HG02571 (cell line): ENCODE measurements around the gene SHOX.
"Not testable (repeated sequence)": the region's sequence is repeated elsewhere in the genome, so short reads cannot be mapped to it uniquely, and the experiment has no call there.

Experiments used
- ATAC-seq: cut with Tn5 transposase; IDR thresholded peaks from one replicate; pipeline ENCODE4 v1.9.1; 2021; ENCODE audit warnings: mild to moderate bottlenecking, moderate library complexity; ENCODE audit not compliant: unreplicated experiment

The SHOX gene

DNA sequence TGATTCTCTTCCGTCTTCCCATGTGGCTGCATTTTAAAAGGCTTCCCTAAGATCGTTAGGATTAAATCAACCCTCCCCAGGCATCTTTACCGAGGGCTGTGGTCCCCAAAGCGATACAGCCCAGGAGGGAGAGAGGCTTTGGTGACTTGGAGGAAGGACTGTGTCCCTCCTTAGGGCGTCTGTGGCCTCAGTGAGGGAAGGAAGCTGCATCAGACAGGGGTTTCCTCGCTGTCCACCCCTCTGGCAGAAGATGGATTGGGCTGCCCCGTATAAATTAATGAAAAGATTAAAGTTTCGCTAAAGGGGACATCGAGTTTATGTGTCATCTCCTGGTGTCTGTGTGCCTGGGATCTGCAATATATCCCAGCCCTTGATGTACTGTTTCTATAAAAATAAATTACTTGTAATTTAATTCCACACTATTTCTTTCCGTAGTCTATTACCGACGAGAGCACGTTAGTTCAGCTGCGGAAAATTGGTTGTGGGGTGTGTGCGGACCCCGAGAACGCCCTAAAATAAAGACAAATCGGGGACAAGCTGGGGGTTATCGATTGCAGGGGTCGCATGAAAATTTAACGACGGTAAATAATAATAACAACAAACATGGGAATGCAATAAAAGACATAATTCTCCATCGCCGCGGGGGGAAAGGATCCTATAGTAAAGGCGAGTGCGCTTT lies 6.5 kb downstream of the SHOX start:
- no peak for ATAC-seq

DNA sequence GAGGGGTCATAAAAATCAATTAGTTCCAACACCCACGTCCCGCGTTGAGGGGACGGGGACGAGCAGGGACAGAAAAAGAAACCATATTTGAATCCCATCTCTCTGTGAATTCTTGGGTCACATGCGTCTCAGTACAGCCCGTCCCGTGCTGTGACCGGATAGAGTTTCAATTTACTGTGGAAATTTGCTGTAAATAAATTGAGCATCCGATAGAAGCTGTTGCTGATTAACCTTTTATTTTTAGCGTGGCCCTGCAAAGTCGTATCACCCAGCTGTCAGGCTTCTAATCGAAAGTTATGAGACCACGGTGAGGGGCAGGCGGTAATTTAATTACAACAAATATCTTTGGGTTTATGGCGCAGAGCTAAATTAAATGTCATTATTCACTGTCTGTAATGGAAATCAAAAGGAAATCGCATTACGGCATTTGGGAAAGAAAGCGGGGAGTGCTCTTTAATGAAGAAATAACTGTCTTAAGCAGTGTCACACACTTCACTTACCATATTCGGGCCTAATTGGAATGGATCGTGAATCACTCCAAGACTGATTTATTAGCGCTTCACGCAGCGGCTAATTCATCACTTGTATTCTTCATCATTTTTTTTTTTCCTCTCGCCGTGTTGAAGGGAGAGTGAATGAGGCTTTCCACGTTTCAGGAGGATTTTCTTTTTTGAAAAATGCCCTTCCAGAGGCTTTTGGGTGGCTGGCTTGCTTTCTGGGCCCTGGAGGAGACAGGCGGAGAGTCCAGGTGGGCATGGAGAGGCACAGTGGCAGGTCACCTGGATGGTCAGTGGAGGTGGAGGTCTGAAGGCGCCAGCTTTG lies 7.3 kb downstream of the SHOX start:
- no peak for ATAC-seq

DNA sequence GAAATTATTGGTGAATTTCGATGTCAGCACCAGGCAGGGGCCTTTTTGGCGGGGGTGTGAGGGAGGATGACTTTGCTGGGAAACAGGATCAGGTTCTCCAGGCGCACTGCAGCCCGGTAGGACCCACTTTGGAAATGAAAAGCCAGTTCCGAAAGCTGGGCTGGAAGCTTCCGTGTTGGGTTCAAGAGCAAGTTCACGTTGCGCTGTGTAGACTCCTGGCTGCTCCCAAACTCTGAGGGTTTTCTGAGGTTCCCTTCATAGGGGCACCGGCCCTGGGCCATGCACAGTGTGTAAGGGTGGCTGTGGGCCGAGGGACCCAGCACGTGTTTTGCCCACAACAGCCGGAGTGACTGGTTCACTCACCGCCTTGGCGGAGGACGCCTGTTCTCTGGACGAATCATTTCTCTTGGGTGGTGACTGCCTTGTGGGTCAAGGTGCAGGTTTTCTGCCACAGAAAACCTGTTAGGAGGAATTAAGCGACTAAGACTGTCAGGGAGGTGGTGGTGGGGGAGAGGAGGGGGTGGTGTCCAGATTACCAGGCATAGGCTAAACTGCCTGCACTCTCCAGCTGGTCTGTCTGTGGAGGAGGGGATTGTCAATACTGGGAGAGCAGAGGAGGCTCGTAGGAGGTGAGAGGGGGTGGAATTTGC lies 8.0 kb downstream of the SHOX start:
- no peak for ATAC-seq

DNA sequence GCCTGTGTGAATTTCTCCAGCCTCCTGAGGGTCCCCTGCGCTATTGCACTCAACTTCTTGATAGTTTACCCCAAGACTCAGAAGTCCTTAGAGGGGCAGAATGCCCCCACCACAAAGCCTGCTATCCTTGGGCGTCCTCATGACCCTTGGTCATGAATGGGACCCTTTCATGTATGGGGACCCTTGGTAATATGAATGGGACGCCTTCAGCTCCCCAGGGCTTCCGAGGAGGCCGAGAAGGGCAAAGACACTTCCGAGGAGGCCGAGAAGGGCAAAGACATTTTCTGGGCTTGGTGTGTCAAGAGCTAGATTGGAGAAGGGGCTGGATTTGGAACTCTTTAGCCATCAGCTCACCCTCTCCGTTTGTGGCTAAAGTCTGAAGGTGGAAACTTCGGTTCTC lies 8.6 kb downstream of the SHOX start:
- ATAC-seq: no peak

DNA sequence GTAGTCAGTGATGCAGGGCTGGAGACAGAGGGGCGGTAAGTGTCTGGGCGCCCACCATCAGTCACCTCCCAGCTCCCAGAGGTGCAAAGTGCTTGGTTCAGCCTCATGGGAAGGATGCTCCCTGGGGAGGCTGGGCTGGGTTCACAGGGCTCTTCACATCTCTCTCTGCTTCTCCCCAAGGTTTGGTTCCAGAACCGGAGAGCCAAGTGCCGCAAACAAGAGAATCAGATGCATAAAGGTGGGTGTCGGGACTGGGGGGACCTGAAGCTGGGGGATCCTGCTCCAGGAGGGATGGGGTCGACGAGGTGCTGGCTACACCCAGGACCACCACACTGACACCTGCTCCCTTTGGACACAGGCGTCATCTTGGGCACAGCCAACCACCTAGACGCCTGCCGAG lies 10.1 kb downstream of the SHOX start:
- no peak for ATAC-seq

DNA sequence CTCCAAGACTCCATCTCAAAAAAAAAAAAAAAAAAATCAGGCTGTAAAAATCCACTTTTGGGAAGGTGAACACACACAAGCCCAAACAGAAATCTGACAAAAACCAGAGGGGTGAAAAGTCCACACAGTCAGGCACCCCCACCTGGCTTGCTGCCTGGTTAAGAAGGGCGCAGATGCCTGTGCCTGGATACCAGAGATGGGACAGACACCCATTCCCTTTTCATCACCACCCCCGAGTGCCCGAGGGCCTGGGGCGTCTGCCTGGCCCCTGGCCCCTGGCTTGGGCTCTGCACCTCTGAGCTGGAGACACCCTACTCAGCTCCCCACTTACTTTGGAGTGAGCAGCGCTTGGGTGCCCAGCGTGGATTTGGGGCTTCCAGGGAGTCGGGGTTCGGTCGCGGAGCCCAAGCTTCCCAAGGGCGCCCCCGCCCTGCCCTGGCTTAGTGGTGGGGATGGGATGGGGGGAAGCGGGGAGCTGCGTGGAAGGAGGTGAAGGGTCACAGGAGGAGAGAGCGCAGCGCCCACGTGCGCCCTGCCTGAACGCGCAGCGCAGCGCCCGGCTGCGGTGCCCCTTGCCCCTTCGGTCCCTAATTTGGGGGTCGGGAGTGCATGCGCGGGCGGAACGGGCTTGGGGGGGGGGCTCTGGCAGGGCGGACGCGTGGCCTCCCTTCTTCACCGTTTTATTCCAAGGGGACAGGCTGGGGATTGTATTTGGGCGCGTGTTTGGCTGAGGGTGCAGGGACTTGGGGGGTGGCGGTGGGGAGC lies 11.3 kb downstream of the SHOX start:
- ATAC-seq: no peak

DNA sequence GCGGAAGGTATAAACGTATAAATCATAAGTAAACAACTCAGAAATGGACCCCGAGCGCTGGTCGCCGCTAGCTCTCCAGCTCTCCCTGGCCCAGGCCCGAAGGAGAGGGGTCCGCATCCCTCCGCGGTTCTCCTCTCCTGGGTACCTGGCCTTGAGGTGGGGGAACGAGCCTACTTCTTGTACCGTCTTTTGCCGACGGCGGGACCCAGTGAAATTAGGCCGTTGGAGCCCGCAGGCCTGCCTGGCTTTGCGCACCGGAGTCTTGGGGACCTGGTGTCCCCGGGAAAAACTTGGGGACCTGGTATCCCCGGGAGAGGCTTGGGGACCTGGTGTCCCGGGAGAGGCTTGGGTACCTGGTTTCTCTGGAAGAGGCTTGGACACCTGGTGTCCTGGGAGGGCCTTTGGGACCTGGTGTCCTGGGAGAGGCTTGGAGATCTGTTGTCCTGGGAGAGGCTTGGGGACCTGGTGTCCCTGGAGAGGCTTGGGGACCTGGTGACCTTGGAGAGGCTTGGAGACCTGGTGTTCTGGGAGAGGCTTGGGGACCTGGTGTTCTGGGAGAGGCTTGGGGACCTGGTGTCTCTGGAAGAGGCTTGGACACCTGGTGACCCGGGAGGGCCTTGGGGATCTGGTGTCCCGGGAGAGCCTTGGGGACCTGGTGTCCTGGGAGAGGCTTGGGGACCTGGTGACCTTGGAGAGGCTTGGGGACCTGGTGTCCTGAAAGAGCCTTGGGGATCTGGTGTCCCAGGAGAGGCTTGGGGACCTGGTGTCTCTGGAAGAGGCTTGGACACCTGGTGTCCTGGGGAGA lies 12.0 kb downstream of the SHOX start:
- no peak for ATAC-seq

DNA sequence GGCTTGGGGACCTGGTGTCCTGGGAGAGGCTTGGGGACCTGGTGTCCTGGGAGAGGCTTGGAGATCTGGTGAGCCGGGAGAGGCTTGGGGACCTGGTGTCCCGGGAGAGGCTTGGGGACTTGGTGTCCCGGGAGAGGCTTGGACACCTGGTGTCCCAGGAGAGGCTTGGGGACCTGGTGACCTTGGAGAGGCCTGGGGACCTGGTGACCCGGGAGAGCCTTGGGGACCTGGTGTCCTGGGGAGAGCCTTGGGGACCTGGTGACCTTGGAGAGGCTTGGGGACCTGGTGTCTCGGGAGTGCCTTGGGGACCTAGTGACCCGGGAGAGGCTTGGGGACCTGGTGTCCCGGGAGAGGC lies 12.6 kb downstream of the SHOX start:
- ATAC-seq: no peak

DNA sequence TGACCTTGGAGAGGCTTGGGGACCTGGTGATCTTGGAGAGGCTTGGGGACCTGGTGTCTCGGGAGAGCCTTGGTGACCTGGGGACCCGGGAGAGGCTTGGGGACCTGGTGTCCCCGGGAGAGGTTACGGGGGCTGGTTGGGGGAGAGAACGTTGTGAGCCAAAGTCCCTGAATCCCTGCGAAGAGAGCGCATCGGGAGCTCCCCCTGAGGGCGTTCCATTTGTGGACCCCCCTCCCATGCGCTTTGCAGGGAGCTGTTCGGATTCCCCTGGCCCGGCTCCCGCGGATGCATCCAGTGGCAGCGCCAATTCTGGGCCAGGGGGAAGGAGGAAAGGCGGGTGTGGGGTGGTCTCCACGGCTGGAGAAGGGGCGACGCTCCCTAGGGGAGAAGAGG lies 13.3 kb downstream of the SHOX start:
- no peak for ATAC-seq

DNA sequence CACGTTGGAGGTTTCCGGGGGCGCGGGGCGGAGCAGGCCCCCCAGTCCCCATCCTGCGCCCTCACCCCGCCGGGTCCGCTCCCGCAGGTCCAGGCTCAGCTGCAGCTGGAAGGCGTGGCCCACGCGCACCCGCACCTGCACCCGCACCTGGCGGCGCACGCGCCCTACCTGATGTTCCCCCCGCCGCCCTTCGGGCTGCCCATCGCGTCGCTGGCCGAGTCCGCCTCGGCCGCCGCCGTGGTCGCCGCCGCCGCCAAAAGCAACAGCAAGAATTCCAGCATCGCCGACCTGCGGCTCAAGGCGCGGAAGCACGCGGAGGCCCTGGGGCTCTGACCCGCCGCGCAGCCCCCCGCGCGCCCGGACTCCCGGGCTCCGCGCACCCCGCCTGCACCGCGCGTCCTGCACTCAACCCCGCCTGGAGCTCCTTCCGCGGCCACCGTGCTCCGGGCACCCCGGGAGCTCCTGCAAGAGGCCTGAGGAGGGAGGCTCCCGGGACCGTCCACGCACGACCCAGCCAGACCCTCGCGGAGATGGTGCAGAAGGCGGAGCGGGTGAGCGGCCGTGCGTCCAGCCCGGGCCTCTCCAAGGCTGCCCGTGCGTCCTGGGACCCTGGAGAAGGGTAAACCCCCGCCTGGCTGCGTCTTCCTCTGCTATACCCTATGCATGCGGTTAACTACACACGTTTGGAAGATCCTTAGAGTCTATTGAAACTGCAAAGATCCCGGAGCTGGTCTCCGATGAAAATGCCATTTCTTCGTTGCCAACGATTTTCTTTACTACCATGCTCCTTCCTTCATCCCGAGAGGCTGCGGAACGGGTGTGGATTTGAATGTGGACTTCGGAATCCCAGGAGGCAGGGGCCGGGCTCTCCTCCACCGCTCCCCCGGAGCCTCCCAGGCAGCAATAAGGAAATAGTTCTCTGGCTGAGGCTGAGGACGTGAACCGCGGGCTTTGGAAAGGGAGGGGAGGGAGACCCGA lies 14.0 kb downstream of the SHOX start:
- ATAC-seq: no peak

DNA sequence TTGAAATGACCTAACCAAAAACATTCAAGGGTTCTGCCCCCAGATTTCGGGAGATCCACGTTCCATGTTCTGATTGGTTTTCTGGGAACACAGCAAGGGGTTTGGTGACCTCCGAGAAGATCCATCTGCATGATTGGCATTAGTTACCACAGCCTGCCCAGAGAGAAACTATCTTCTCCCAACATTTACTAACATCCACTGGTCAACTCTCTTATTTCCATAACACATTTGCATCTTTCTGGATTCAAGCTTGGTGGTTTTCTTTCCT lies 15.6 kb downstream of the SHOX start:
- ATAC-seq: no peak

DNA sequence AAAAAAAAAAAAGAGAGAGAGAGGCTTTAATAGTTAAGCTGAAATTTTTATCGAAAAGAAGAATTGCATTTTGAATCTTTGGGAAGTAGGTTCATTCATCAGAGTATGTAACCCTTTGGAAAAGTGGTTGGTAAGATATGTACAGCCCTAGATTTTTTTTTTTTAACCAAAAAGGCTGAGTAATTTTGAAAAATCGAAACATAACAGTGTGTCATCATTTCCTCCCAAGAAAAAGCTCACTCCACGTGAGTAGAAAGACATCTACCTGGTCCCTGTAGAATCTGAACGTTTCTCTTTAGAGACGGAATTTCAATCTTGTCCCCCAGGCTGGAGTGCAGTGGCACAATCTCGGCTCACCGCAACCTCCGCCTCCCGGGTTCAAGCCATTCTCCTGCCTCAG lies 16.2 kb downstream of the SHOX start:
- ATAC-seq: no peak

DNA sequence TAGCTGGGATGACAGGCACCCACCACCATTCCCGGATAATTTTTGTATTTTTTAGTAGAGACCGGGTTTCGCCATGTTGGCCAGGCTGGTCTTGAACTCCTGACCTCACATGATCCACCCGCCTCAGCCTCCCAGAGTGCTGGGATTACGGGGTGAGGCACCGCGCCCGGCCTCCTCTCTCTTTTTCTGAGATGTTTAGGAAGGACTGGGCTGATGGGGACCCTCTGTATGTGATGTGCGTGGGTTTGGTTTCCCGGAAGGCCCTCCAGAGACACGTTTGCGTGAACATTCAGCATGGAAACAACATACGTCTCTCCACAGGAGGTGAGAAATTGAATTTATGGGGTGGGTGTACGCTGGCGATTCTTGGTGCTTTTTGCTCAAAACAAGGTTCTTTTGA lies 18.6 kb downstream of the SHOX start:
- ATAC-seq: no peak

DNA sequence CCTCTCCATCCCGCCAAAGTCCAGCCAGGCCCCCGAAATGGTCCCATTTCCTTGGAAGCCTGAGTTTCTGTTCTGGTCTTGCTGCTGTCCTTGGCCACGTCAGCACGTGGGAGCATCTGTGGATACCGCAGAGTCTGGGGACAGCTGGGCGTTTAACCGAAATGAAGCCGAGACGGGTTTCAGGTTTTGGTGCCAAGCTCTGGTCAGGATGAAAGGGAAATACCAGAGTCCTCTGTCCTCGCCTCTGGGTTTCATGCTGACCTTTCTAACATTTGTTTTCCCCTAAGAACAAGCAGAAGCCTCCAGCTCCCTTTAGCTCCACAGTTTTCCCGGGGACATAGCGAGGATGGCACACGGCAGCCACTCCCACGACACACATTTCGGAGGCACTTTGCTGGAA lies 19.7 kb downstream of the SHOX start:
- ATAC-seq: no peak

DNA sequence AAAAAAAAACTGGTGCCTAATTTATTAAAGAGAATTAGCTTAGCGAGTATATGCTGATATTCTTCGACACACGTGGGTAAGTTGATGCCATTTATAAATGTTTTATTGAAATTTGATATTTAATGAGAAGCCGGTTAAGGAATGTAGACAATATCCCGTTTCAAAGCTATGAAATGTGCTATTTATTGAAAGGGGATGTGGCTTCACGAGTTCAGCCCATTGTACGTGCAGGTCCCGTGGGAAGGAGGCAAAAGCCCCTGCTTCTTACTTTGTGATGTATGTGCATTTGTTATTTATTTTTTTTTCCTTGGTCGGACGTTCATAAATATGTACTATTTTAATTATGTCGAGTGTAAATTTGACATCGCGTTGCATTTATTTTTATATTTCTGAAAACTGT lies 20.2 kb downstream of the SHOX start:
- no peak for ATAC-seq

DNA sequence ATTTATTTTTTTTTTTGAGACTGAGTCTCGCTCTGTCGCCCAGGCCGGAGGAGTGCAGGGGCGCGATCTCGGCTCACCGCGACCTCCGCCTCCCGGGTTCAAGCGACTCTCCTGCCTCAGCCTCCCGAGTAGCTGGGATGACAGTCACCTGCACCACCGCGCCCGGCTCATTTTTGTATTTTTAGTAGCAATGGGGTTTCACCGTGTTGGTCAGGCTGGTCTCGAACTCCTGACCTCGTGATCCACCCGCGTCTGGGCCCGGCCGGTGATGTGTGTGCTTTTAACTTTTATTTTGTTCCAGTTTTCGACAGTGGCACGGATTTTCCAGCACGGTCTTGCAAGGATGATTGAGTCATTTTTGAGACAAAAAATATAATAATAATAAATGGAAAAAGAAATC lies 21.3 kb downstream of the SHOX start:
- ATAC-seq: not testable (repeated sequence)

DNA sequence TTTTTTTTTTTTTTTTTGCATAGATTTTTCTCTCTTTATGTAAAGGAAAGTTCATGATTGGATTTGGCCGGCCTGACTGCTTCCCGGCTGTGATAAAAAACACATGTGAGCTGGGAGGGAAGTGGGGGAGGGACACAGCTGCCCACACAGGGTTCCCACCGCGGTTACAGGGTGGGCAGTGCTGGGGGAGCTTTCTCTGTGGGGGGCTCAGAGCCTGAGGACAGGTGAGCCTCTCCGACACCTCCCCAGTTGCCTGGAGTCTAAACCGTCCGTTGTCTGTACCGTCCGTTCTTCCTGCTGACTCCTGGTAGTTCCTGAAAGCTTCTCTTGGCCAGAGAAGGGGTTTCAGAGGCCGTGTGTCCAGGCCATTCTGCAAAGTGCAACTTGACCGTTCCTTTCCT lies 21.8 kb downstream of the SHOX start:
- no peak for ATAC-seq

DNA sequence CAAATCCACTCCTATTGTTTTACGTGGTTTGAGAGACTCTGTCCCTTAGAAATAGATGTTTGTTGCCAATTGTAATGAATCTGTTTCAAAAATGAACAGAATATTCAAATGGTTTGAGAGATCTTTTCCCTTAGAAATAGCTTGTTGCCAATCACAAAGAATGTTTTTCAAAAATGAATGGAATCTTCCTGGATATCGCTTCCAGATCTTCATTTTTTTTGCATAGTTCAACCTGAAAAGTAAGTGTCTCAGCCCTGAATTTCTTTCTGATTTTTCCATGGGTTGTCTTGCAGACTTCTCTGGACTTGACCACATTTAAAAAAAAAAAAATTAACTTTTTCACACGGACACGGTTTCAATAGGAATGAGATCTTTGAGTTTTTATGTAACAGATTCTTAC lies 22.7 kb downstream of the SHOX start:
- ATAC-seq: no peak

DNA sequence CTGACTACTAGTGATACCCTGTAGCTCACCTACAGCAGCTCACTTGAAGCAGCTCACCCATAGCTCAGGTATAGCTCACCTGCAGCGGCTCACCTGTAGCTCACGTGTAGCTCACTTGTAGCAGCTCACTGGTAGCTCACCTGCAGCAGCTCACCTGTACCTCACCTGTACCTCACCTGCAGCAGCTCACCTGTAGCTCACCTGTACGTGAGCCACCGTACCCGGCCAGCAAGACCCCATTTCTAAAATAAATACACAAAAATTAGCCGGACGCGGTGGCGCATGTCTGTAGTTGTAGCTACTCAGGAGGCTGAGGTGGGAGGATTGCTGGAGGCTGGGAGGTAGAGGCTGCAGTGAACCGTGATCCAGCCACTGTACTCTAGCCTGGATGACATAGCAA lies 30.6 kb downstream of the SHOX start:
- no peak for ATAC-seq

DNA sequence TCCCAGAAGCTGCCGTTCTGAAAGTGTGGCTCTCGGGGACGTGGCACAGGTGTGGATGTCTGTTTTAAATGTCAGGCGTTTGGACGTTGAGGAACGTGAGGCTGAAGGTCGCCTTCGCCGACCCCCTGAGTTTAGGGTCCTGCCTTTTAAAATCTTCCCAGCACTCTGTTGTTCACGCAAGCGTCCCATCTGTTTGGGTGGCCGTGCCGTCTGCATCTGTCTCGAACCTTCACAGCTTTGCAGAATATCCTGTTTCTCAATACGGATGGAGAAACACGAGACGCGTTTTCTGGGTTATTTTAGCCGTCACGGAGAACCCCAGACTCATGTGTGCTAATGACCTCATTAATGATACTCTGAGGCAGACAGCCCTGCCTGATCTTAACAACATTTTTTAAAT lies 31.5 kb downstream of the SHOX start:
- no peak for ATAC-seq
